Urinary bladder (tissue), 4 donors: ENCODE results near the gene RBM15B. TPM values are rescaled to one million over a fixed set of nuclear protein-coding genes. Genes with fewer than 3 reads are reported as not detected.

Source experiments
- DNase-seq: peaks from one replicate; pipeline ENCODE4 v3.0.0-alpha.2; 2015; ENCODE audit errors: extremely low spot score
- H3K27ac ChIP-seq: one replicate; pipeline ENCODE4 v1.5.1; 2013; ENCODE audit warnings: low read depth, mild to moderate bottlenecking, moderate library complexity
- H3K36me3 ChIP-seq: one replicate; pipeline ENCODE4 v1.6.1; 2013; ENCODE audit warnings: mild to moderate bottlenecking, moderate library complexity; ENCODE audit not compliant: insufficient read depth
- H3K4me1 ChIP-seq: one replicate; pipeline ENCODE4 v1.6.1; 2013; ENCODE audit warnings: mild to moderate bottlenecking, moderate library complexity; ENCODE audit not compliant: insufficient read depth
- H3K4me3 ChIP-seq: one replicate; pipeline ENCODE4 v1.5.1; 2013; ENCODE audit warnings: low read depth, low read length
- WGBS: extraction: QIAGEN DNeasy Blood & Tissue Kit; methylation state at CpG from one replicate; pipeline ENCODE4 v1.1.7; 2013; 5-methylcytosine and 5-hydroxymethylcytosine counted together
- polyA plus RNA-seq: library from polyadenylated mRNA; stranded (reverse); fragments of 200-250 nt; gene quantifications from one replicate; pipeline ENCODE4 v1.2.3, GENCODE V29; 2013
- total RNA-seq: library from RNA; depleted of rRNA; stranded (reverse); fragments of >200 nt; gene quantifications from one replicate; pipeline ENCODE4 v1.2.3, GENCODE V29; 2014
- donor health status: healthy with polysubstance abuse.
- donor health status: healthy.

RBM15B gene
- total and polyA plus RNA-seq, 2 donors, result 17.1 to 24.4 TPM

DNA sequence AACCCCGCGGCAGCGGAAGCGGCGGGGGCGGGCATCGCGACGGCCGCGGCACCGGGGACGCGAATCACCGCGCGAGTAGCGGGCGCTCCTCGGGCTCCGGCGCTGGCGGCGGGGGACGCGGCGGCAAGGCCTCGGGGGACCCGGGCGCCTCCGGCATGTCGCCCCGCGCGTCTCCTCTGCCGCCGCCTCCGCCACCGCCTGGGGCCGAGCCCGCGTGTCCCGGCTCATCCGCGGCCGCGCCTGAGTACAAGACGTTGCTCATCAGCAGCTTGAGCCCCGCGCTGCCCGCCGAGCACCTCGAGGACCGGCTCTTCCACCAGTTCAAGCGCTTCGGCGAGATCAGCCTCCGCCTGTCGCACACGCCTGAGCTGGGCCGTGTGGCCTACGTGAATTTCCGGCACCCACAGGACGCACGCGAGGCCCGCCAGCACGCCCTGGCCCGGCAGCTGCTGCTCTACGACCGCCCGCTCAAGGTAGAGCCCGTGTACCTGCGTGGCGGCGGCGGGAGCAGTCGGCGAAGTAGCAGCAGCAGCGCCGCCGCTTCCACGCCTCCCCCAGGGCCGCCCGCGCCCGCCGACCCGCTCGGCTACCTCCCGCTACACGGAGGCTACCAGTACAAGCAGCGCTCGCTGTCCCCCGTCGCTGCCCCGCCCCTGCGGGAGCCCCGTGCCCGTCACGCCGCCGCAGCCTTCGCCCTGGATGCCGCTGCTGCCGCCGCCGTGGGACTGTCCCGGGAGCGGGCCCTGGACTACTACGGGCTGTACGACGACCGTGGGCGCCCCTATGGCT is 675 bp downstream of the RBM15B start:
- DNase-seq, result no peak
- peak overlapping the region; percentile 94 for H3K27ac ChIP-seq
- 5% methylated on average over 115 of the region's 115 CpGs for WGBS
- H3K4me1 ChIP-seq, result peaks cover 2% of the 10 kb centered on the region
- peak overlapping the region; percentile 87 for H3K4me3 ChIP-seq
- peaks cover 6% of the 10 kb centered on the region for H3K36me3 ChIP-seq

DNA sequence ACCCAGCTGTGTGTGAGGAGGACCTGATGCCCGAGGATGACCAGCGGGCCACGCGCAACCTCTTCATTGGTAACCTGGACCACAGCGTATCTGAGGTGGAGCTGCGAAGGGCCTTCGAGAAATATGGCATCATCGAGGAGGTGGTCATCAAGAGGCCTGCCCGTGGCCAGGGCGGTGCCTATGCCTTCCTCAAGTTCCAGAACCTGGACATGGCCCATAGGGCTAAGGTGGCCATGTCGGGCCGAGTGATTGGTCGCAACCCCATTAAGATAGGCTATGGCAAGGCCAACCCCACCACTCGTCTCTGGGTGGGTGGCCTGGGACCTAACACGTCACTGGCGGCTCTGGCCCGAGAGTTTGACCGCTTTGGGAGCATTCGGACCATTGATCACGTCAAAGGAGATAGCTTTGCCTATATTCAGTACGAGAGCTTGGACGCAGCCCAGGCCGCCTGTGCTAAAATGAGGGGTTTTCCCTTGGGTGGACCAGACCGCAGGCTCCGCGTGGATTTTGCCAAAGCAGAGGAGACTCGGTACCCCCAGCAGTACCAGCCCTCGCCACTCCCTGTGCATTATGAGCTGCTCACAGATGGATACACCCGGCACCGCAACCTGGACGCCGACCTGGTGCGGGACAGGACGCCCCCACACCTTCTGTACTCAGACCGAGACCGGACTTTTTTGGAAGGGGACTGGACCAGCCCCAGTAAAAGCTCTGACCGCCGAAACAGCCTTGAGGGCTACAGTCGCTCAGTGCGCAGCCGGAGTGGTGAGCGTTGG is 1.5 kb downstream of the RBM15B start:
- H3K4me1 ChIP-seq, result peaks cover 2% of the 10 kb centered on the region
- WGBS, result 91% methylated on average over 42 of the region's 42 CpGs
- H3K4me3 ChIP-seq, result peak overlapping the region; percentile 87
- no peak for DNase-seq
- H3K36me3 ChIP-seq, result peaks cover 6% of the 10 kb centered on the region
- no peak overlapping the region for H3K27ac ChIP-seq

DNA sequence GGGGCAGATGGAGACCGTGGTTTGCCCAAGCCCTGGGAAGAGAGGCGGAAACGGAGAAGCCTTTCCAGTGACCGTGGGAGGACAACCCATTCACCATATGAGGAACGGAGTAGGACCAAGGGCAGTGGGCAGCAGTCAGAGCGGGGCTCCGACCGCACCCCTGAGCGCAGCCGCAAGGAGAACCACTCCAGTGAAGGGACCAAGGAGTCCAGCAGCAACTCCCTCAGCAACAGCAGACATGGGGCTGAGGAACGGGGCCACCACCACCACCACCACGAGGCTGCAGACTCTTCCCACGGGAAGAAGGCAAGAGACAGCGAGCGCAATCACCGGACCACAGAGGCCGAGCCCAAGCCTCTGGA is 2.0 kb downstream of the RBM15B start:
- Histone ChIP-seq H3K36me3 (peaks cover 6% of the 10 kb centered on the region), H3K4me3 (no peak overlapping the region), H3K27ac (no peak overlapping the region), H3K4me1 (peaks cover 2% of the 10 kb centered on the region)
- 94% methylated on average over 17 of the region's 17 CpGs for WGBS
- no peak for DNase-seq

DNA sequence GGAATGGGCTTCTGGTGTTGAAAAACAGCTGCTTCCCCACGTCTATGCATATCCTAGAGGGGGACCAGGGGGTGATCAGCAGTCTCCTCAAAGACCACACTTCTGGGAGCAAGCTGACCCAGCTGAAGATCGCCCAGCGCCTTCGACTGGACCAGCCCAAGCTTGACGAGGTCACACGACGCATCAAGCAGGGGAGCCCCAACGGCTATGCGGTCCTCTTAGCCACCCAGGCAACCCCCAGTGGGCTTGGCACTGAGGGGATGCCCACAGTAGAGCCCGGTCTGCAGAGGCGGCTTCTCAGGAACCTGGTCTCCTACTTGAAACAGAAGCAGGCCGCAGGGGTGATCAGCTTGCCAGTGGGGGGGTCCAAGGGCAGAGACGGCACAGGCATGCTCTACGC is 2.5 kb downstream of the RBM15B start:
- H3K27ac ChIP-seq, result no peak overlapping the region
- DNase-seq, result no peak
- H3K36me3 ChIP-seq, result peaks cover 6% of the 10 kb centered on the region
- no peak overlapping the region for H3K4me3 ChIP-seq
- WGBS, result 91% methylated on average over 14 of the region's 14 CpGs
- peaks cover 2% of the 10 kb centered on the region for H3K4me1 ChIP-seq

DNA sequence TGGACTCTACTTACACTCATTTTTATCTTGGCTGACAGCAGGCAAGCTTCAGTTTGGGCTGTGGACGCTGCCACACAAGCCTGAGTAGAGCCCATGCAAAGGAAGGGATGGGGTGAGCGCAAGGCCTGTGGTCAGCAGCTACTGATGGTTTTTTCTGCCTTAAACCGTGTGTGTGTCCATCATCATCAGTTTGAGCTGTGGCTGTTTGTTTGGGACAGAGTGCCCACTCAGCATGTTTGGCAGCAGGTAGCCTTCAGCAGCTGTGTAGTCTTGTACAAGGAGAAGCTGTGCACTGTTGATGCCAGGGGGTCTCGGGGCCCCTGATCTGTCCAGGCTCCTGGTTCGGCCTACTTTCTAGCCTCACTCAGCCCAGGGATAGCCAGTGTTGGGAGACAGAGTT is 3.5 kb downstream of the RBM15B start:
- no peak for DNase-seq
- 88% methylated on average over 5 of the region's 5 CpGs for WGBS
- H3K4me3 ChIP-seq, result no peak overlapping the region
- no peak overlapping the region for H3K27ac ChIP-seq
- peaks cover 6% of the 10 kb centered on the region for H3K36me3 ChIP-seq
- H3K4me1 ChIP-seq, result peaks cover 2% of the 10 kb centered on the region

DNA sequence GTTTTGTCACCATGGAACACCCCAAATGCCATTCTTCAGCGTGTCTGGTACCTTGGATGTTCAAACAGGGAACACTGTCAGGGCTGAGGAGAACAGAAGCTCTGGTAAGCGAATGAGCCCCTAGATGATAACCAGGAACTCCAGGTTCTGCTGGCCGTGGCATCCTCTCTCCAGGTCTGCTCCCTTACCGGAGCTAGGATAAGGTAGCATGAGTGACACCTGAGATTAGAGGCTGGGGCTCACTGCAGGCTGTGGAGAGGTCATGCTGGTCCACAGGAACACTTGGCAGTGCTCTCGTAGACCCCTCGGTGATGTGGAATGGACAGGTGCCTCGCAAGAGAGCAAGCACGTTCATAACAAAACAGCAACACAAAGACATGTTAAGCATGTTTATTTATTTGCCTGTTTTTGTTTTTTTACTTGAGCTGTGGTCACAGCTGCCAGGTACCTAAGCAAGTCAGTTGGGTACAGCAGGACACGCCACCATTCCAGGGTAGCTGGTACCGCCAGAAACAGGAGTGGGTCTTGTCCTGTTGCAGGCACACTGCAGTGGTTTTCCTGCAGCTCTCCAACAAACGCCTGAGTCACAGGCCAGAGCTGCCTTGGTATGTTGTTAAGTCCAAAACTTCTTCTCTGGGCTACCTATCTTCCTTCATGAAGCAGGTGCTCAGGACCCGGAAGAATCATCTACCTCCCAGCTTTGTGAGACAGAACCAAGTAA is 4.6 kb downstream of the RBM15B start:
- 82% methylated on average over 12 of the region's 12 CpGs for WGBS
- no peak for DNase-seq
- Histone ChIP-seq H3K36me3 (peaks cover 6% of the 10 kb centered on the region), H3K4me3 (no peak overlapping the region), H3K4me1 (peaks cover 2% of the 10 kb centered on the region), H3K27ac (no peak overlapping the region)

DNA sequence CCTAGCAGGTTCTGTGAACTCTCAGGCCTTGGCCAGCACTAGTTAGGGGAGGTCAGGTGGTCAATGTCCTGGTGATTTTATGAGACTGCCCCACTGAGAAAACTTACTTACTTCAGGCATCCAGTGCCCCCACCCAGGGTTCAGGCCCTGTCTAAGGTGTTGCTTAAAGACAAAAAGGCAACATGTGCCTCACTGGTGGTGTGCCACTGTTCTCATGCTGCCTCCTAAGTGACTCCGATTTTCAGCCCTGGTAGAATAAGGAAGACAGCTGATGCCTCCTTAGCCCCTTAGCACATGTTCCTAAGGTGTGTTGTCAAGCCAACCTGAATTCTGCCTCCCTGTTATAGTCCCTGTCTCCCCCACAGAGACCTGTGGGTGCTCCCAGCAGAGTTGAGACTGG is 5.3 kb downstream of the RBM15B start:
- Histone ChIP-seq H3K4me3 (no peak overlapping the region), H3K4me1 (peaks cover 2% of the 10 kb centered on the region), H3K36me3 (peaks cover 6% of the 10 kb centered on the region), H3K27ac (no peak overlapping the region)
- WGBS, result 77% methylated on average over 1 of the region's 1 CpG
- DNase-seq, result no peak

DNA sequence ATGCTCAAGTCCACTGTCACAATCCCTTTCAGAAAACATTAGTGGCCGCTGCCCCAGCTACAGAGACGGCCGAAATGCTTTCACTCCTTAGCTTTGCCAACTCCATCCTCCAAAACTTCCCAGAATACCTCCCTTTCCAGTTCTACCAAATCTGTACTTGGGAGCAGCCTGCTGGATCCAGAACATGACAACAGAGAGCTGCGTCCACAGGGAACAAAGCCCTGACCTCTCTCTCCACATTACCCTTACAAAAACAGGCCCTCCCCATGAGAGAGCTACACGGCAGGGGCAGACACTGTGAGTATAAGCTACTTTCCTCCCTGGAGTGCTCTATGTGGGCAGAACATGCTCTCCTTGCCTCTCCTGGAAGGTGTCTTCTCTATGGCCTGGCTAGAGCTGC is 6.3 kb downstream of the RBM15B start:
- DNase-seq, result no peak
- WGBS, result 65% methylated on average over 5 of the region's 5 CpGs
- H3K27ac ChIP-seq, result no peak overlapping the region
- peaks cover 6% of the 10 kb centered on the region for H3K36me3 ChIP-seq
- H3K4me3 ChIP-seq, result no peak overlapping the region
- H3K4me1 ChIP-seq, result no peaks in the 10 kb centered on the region

DNA sequence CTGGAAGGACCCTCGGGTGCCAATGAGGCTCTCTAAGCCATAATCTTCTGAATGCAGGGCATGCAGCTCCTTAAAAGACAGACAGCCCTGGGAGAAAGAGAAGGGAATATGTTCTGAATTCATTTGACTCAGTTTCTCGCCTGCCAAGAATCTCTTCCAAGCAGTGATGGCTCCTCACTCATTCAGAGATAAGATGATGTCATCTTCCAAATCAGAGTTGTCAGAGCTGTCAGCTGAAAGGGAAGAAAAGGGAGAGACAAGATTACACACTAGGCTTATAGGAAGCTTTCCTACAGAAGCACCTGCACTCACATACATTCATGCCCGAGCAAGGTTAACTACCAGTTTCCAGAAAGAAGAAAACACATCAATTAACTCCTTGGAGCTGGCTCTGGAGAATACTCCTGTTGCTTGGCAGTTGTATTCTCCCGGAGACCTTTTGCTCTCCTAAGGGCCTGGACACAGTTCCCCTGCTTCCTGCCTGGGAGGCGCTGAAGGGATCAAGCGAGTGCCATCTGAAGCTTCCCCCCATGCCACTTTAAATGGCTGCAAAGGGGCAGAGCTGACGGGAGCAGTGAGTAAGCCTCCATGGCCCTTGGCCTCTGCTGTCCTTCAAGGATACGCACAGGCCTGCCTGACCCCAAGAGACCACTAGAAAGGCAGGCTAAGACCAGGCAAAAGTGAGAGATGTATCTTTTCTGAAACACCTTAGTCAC is 7.7 kb downstream of the RBM15B start:
- Histone ChIP-seq H3K4me3 (no peak overlapping the region), H3K4me1 (no peaks in the 10 kb centered on the region), H3K27ac (no peak overlapping the region), H3K36me3 (peaks cover 6% of the 10 kb centered on the region)
- 72% methylated on average over 8 of the region's 8 CpGs for WGBS
- no peak for DNase-seq

DNA sequence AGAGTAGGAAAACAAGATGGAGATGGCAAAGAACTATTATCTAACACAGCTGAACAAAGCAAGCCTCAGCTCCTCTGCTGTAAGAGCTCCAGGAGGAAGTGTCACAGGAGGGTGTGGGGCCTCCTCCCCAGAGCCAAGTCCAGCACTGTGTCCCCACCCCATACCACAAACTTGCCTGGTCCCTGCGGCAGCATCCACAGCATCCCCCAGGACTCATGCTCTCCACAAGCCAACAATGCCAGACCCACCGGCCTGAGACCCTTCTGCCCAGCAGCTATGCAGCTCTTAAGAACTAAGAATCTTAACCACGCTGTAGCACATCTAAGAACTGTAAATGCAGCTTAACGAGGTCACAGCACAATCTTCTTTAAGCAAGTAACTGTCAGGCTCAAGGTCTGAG is 9.1 kb downstream of the RBM15B start:
- no peaks in the 10 kb centered on the region for H3K4me1 ChIP-seq
- peaks cover 4% of the 10 kb centered on the region for H3K36me3 ChIP-seq
- WGBS, result 89% methylated on average over 4 of the region's 4 CpGs
- no peak for DNase-seq
- no peak overlapping the region for H3K4me3 ChIP-seq
- H3K27ac ChIP-seq, result no peak overlapping the region

DNA sequence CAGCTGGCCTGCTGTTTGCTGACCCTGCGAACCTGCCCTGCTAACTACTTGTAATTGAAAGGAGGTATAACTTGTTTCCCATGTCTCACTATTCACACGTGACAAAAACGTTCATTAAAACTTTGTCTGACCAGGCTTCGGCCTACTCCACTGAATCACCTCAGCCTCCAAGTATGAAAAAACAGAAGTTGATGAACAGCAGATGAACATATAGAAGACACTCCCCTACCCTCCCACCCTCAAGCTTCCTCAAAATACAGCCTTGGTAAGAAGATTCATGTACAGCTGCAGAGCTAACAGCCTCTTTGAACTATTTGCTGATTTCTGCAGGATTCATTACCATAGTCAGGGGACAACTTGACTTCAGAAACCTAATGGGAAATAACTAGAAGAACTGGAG is 10.7 kb downstream of the RBM15B start:
- 75% methylated on average over 4 of the region's 4 CpGs for WGBS
- H3K4me3 ChIP-seq, result no peak overlapping the region
- H3K27ac ChIP-seq, result no peak overlapping the region
- H3K4me1 ChIP-seq, result no peaks in the 10 kb centered on the region
- DNase-seq, result no peak
- H3K36me3 ChIP-seq, result no peaks in the 10 kb centered on the region

DNA sequence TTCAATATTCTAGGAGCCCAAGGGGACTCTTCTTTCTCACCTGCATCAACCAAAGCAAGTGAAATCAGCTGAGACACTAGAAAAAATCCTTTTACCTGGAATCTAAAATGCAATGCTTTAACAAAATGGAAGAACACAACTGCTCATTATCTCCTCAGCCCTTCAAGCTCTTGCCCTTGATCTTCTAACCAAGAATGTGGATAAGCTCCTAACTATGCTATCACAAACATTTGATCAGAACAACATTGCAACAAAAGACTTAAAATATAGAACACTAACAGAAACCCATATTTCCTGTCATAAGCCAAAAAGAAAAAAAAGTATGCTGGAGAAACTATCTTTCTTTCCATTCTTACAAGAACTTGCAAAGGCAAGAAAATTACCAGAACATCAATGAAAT is 12.6 kb downstream of the RBM15B start:
- no peak overlapping the region for H3K4me3 ChIP-seq
- H3K4me1 ChIP-seq, result no peaks in the 10 kb centered on the region
- no peaks in the 10 kb centered on the region for H3K36me3 ChIP-seq
- no peak for DNase-seq
- H3K27ac ChIP-seq, result no peak overlapping the region

DNA sequence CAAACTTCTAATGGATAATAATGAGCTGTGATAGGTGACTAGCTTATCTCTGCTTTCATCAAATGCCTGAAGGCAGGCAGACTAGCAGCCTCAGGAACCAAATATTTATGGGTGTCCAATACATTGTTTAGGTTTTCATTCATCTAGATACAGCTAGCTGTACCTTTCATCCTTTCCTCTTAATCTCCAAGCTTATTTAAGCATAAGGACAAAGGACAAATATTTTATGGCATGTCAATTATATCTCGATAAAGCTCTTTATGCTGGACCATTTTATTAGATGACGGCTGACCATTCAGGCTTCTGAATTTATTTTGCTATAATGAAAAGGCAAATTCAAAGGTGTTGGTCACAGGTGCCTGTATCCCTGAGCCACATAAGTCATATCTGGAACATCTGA is 16.9 kb downstream of the RBM15B start:
- H3K36me3 ChIP-seq, result peaks cover 3% of the 10 kb centered on the region
- no peak for DNase-seq
- 86% methylated on average over 2 of the region's 2 CpGs for WGBS

More for the DNA sequence above, 16.9 kb downstream of the RBM15B start:
- no peak overlapping the region for H3K4me3 ChIP-seq
- H3K27ac ChIP-seq, result no peak overlapping the region
- H3K4me1 ChIP-seq, result no peaks in the 10 kb centered on the region
